Gastrocnemius medialis (tissue), 4 donors: ENCODE measurements around the gene BEAN1.

ENCODE experiments used
- CTCF ChIP-seq, 5 experiments: fragments of 450-650 bp in 3 of 5; fragments of 200-600 bp in 2 of 5; sonication (generic) in 2 of 5; IDR thresholded peaks in 4 of 5; conservative IDR thresholded peaks in 1 of 5; 1 replicate in 4 of 5; 2 replicates in 1 of 5; pipeline ENCODE4 v1.5.1; 2016 to 2019; ENCODE audit warnings: antibody characterized with exemption in 5 of 5, mild to moderate bottlenecking in 3 of 5, moderate library complexity in 3 of 5
- POLR2A ChIP-seq, 2 donors: fragments of 450-650 bp; IDR thresholded peaks; one replicate each; pipeline ENCODE4 v1.6.1; 2017; ENCODE audit warnings: antibody characterized with exemption in 2 of 2, mild to moderate bottlenecking in 2 of 2, moderate library complexity in 2 of 2

GRCh38 chr16:66516808-66517585, 89.9 kb downstream of the BEAN1 start:
- TF ChIP-seq CTCF (IDR thresholded peaks at IDR 0.05 in 4 of 5, conservative IDR thresholded peaks at IDR 0.05 in 1 of 5) (no peak), POLR2A (IDR thresholded peaks at IDR 0.05) (peak; percentile 65 to 82)
